NCI-H748 treated with DMSO at 0.1 percent for 48 hours (cell line): ENCODE data around the gene TRIM46.

ENCODE experiments used
- DNase-seq: peaks from one replicate; lab custom pipeline; 2025; lab: John Stamatoyannopoulos, UW

TRIM46 gene

GRCh38 chr1:155172732-155173477, 744 bp upstream of the TRIM46 start, which contains the start of gene KRTCAP2:
TSS of gene KRTCAP2 (minus strand) at chr1:155173304. CDS start at chr1:155173224, 80 bp downstream.
- peak; percentile 97 for DNase-seq

- DNase-seq, result peak; percentile 75
Measured at GRCh38 chr1:155174324-155175280, 953 bp downstream of the TRIM46 start.

GRCh38 chr1:155175281-155175926, 1.8 kb downstream of the TRIM46 start:
- DNase-seq, result no peak

- no peak for DNase-seq
Measured at GRCh38 chr1:155175927-155176371, 2.3 kb downstream of the TRIM46 start.

GRCh38 chr1:155176544-155177071, 3.0 kb downstream of the TRIM46 start:
- DNase-seq, result peak; percentile 66

- DNase-seq, result no peak
Measured at GRCh38 chr1:155177192-155177917, 3.7 kb downstream of the TRIM46 start.

- DNase-seq, result no peak
Measured at GRCh38 chr1:155177918-155178281, 4.3 kb downstream of the TRIM46 start.

- no peak for DNase-seq
Measured at GRCh38 chr1:155178441-155179111, 4.9 kb downstream of the TRIM46 start.

- DNase-seq, result no peak
Measured at GRCh38 chr1:155179112-155180031, 5.7 kb downstream of the TRIM46 start.

GRCh38 chr1:155181371-155182051, 7.9 kb downstream of the TRIM46 start:
- DNase-seq, result no peak

- no peak for DNase-seq
Measured at GRCh38 chr1:155182052-155182550, 8.5 kb downstream of the TRIM46 start.

GRCh38 chr1:155183775-155184221, 10.1 kb downstream of the TRIM46 start:
- no peak for DNase-seq

GRCh38 chr1:155184351-155184811, 10.7 kb downstream of the TRIM46 start:
- DNase-seq, result no peak

- DNase-seq, result no peak
Measured at GRCh38 chr1:155184835-155185782, 11.5 kb downstream of the TRIM46 start.

- DNase-seq, result no peak
Measured at GRCh38 chr1:155185783-155186066, 12.1 kb downstream of the TRIM46 start.

GRCh38 chr1:155186067-155186793, 12.6 kb downstream of the TRIM46 start:
- DNase-seq, result no peak
